Adipocyte (in vitro differentiated cells): ENCODE results near the gene MOB3B.

Experiments
- DNase-seq: peaks from one replicate; pipeline ENCODE4 v3.0.0-alpha.2; 2015; ENCODE audit warnings: low read depth
- H3K27me3 ChIP-seq: replicated peaks from 2 replicates; pipeline ENCODE4 v1.7.0; 2013; ENCODE audit warnings: mild to moderate bottlenecking, low read length, moderate library complexity; ENCODE audit not compliant: control insufficient read depth, insufficient read depth
- H3K36me3 ChIP-seq: 2 replicates; pipeline ENCODE4 v1.7.0; 2013; ENCODE audit warnings: low read length, mild to moderate bottlenecking, moderate library complexity; ENCODE audit not compliant: control insufficient read depth, insufficient read depth, severe bottlenecking
- H3K4me1 ChIP-seq: 2 replicates; pipeline ENCODE4 v1.7.0; 2013; ENCODE audit warnings: mild to moderate bottlenecking, low read length, moderate library complexity; ENCODE audit not compliant: control insufficient read depth, insufficient read depth
- H3K4me3 ChIP-seq: 2 replicates; pipeline ENCODE4 v1.7.0; 2013; ENCODE audit warnings: mild to moderate bottlenecking, low read length, moderate library complexity
- H3K9ac ChIP-seq: 2 replicates; pipeline ENCODE4 v1.7.0; 2013; ENCODE audit warnings: mild to moderate bottlenecking, low read length, moderate library complexity
- H3K9me3 ChIP-seq: 2 replicates; pipeline ENCODE4 v1.7.0; 2013; ENCODE audit warnings: mild to moderate bottlenecking, low read length, moderate library complexity; ENCODE audit not compliant: control insufficient read depth

MOB3B gene

GRCh38 chr9:27282269-27282668, 247.3 kb downstream of the MOB3B start:
- Histone ChIP-seq H3K4me1 (peaks cover 38% of the 10 kb centered on the region), H3K9ac (no peak overlapping the region)
- no peak for DNase-seq

GRCh38 chr9:27280860-27281259, 248.8 kb downstream of the MOB3B start:
- Histone ChIP-seq H3K4me1 (peaks cover 40% of the 10 kb centered on the region), H3K36me3 (no peaks in the 10 kb centered on the region), H3K27me3 (no peaks in the 10 kb centered on the region), H3K9me3 (no peaks in the 10 kb centered on the region), H3K9ac (no peak overlapping the region), H3K4me3 (peak overlapping the region; percentile 9)
- DNase-seq: no peak

More at GRCh38 chr9:27282269-27282668, 247.3 kb downstream of the MOB3B start:
- Histone ChIP-seq H3K4me3 (no peak overlapping the region), H3K36me3 (no peaks in the 10 kb centered on the region), H3K27me3 (no peaks in the 10 kb centered on the region), H3K9me3 (no peaks in the 10 kb centered on the region)

GRCh38 chr9:27280249-27280648, 249.4 kb downstream of the MOB3B start:
- Histone ChIP-seq H3K9me3 (no peaks in the 10 kb centered on the region), H3K27me3 (no peaks in the 10 kb centered on the region), H3K9ac (no peak overlapping the region), H3K4me1 (peaks cover 40% of the 10 kb centered on the region), H3K36me3 (no peaks in the 10 kb centered on the region), H3K4me3 (no peak overlapping the region)
- no peak for DNase-seq

- Histone ChIP-seq H3K27me3 (no peaks in the 10 kb centered on the region), H3K36me3 (no peaks in the 10 kb centered on the region), H3K9me3 (no peaks in the 10 kb centered on the region), H3K9ac (no peak overlapping the region), H3K4me1 (peaks cover 40% of the 10 kb centered on the region), H3K4me3 (no peak overlapping the region)
- no peak for DNase-seq
These were observed 250.0 kb downstream of the MOB3B start for GRCh38 chr9:27279611-27280010.

GRCh38 chr9:27278374-27278773, 251.2 kb downstream of the MOB3B start:
- peak; percentile 12 for DNase-seq
- H3K4me1 ChIP-seq: peaks cover 40% of the 10 kb centered on the region
- H3K9ac ChIP-seq: peak overlapping the region; percentile 16
- no peaks in the 10 kb centered on the region for H3K36me3 ChIP-seq
- no peaks in the 10 kb centered on the region for H3K27me3 ChIP-seq
- no peaks in the 10 kb centered on the region for H3K9me3 ChIP-seq
- peak overlapping the region; percentile 36 for H3K4me3 ChIP-seq

- Histone ChIP-seq H3K9me3 (no peaks in the 10 kb centered on the region), H3K27me3 (no peaks in the 10 kb centered on the region), H3K36me3 (no peaks in the 10 kb centered on the region), H3K4me3 (peak overlapping the region; percentile 73), H3K9ac (peak overlapping the region; percentile 48), H3K4me1 (peaks cover 40% of the 10 kb centered on the region)
- peak; percentile 89 for DNase-seq
These were observed 253.2 kb downstream of the MOB3B start for GRCh38 chr9:27276193-27277030.
